ENCODE results near the gene CC2D2A.

The CC2D2A gene

DNA sequence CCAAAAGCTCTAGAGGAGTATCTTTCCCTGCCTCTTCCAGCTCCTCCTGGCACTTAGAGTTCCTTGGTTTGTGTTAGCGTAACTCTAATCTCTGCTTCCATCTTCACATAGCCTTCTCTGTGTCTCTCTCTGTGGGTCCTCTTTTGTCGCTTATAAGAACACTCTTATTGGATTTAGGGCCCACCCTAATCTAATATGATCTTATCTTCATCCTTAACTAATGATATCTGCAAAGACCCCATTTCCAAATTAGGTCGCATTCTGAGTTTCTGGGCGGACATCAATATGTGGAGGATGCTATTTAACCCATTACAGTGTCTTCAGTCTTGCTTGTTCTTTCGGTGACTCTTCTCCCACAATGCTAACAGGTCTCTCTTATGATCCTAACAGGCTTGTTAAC, 72.3 kb downstream of the CC2D2A start:
- H3K4me3 ChIP-seq (replicated peaks; ENCODE audit: insufficient read depth, low read length) = no peak overlapping the region
- TF ChIP-seq GABPA (IDR thresholded peaks at IDR 0.05; ENCODE audit: low read depth) = no peak
- TF ChIP-seq, protein P1, sequence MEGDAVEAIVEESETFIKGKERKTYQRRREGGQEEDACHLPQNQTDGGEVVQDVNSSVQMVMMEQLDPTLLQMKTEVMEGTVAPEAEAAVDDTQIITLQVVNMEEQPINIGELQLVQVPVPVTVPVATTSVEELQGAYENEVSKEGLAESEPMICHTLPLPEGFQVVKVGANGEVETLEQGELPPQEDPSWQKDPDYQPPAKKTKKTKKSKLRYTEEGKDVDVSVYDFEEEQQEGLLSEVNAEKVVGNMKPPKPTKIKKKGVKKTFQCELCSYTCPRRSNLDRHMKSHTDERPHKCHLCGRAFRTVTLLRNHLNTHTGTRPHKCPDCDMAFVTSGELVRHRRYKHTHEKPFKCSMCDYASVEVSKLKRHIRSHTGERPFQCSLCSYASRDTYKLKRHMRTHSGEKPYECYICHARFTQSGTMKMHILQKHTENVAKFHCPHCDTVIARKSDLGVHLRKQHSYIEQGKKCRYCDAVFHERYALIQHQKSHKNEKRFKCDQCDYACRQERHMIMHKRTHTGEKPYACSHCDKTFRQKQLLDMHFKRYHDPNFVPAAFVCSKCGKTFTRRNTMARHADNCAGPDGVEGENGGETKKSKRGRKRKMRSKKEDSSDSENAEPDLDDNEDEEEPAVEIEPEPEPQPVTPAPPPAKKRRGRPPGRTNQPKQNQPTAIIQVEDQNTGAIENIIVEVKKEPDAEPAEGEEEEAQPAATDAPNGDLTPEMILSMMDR (IDR thresholded peaks at IDR 0.05; ENCODE audit: insufficient read depth, low read length) = no peak
- TF ChIP-seq, protein P2, sequence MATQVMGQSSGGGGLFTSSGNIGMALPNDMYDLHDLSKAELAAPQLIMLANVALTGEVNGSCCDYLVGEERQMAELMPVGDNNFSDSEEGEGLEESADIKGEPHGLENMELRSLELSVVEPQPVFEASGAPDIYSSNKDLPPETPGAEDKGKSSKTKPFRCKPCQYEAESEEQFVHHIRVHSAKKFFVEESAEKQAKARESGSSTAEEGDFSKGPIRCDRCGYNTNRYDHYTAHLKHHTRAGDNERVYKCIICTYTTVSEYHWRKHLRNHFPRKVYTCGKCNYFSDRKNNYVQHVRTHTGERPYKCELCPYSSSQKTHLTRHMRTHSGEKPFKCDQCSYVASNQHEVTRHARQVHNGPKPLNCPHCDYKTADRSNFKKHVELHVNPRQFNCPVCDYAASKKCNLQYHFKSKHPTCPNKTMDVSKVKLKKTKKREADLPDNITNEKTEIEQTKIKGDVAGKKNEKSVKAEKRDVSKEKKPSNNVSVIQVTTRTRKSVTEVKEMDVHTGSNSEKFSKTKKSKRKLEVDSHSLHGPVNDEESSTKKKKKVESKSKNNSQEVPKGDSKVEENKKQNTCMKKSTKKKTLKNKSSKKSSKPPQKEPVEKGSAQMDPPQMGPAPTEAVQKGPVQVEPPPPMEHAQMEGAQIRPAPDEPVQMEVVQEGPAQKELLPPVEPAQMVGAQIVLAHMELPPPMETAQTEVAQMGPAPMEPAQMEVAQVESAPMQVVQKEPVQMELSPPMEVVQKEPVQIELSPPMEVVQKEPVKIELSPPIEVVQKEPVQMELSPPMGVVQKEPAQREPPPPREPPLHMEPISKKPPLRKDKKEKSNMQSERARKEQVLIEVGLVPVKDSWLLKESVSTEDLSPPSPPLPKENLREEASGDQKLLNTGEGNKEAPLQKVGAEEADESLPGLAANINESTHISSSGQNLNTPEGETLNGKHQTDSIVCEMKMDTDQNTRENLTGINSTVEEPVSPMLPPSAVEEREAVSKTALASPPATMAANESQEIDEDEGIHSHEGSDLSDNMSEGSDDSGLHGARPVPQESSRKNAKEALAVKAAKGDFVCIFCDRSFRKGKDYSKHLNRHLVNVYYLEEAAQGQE (IDR thresholded peaks at IDR 0.05; ENCODE audit: insufficient replicate concordance, low read depth) = no peak
- H3K27me3 ChIP-seq (ENCODE audit: insufficient read depth, poor library complexity, severe bottlenecking) = no peaks in the 10 kb centered on the region
- DNase-seq (ENCODE audit: low read depth in 1 of 2, low spot score in 1 of 2) = no peak
- H3K27ac ChIP-seq (replicated peaks) = no peak overlapping the region

DNA sequence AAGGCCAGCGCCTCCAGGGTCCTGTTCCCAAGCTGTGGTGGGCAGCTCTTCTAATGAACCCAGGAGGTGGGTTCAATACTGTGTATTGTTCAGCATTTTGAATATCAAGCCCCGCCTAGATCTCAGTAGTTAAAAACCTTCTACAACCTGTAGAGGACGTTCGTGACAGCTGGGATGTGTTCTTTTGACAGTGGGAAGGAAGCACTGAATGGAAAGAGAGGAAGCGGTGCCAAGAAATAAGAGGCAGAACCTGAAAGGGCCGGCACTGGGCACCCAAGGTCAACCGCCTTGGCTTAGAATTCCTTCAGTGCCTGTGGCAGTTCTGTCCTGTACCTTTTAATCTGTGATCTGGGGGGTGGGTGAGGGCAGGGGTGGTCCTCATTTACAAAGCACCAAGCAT, 73.1 kb downstream of the CC2D2A start:
- no peak for TF ChIP-seq POLR2AphosphoS5 (IDR thresholded peaks at IDR 0.05; ENCODE audit: low read depth)
- H3K27me3 ChIP-seq (ENCODE audit: insufficient read depth, poor library complexity, severe bottlenecking) = no peaks in the 10 kb centered on the region
- H3K4me3 ChIP-seq (replicated peaks; ENCODE audit: insufficient read depth, low read length) = no peak overlapping the region
- no peak overlapping the region for H3K27ac ChIP-seq (replicated peaks)
- no peak for DNase-seq (ENCODE audit: low read depth in 1 of 2, low spot score in 1 of 2)

DNA sequence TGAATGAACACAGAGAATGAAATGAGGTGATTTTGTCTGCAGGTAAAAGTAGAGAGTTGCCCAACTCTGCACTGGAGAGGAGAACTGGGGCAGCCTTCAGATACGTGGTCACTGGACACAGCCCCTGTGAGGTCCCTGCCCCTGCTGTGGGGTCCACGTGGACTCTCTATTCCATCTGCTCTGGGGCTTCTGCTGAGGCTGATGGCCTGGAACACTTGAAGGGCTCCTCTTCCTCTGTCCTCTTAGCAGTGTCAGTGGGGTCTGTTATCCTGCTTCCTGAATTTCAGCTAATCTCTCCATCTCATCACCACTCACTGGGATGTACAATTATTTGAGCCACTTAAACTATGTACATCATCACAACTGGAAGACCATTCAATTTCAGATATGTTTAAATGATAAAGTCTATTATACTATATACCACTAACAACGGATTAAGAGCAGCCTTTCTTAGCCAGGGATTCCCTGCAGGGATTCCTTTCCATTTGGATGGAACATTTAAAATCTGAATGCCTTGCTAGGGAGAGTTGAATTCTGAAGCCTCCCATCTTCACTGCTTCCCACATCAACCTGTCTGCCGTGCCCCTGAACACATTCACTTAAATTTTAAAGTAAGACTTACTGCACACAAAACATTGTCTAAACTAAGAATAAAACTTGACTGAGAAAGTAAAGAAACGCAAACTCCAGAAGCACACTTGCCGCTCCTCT, 74.0 kb downstream of the CC2D2A start:
- no peak for TF ChIP-seq GABPA (IDR thresholded peaks at IDR 0.05; ENCODE audit: low read depth)
- TF ChIP-seq, protein P1 (IDR thresholded peaks at IDR 0.05; ENCODE audit: insufficient read depth, low read length) = no peak
- TF ChIP-seq, protein P2 (IDR thresholded peaks at IDR 0.05; ENCODE audit: insufficient replicate concordance, low read depth) = no peak
- no peak for TF ChIP-seq POLR2AphosphoS5 (IDR thresholded peaks at IDR 0.05; ENCODE audit: low read depth)
- no peak for TF ChIP-seq SPI1 (IDR thresholded peaks at IDR 0.05; ENCODE audit: borderline replicate concordance, low read depth)
- no peak for DNase-seq (ENCODE audit: low read depth in 1 of 2, low spot score in 1 of 2)
- no peak overlapping the region for H3K27ac ChIP-seq (replicated peaks)
- no peaks in the 10 kb centered on the region for H3K27me3 ChIP-seq (ENCODE audit: insufficient read depth, poor library complexity, severe bottlenecking)
- no peak overlapping the region for H3K4me3 ChIP-seq (replicated peaks; ENCODE audit: insufficient read depth, low read length)

DNA sequence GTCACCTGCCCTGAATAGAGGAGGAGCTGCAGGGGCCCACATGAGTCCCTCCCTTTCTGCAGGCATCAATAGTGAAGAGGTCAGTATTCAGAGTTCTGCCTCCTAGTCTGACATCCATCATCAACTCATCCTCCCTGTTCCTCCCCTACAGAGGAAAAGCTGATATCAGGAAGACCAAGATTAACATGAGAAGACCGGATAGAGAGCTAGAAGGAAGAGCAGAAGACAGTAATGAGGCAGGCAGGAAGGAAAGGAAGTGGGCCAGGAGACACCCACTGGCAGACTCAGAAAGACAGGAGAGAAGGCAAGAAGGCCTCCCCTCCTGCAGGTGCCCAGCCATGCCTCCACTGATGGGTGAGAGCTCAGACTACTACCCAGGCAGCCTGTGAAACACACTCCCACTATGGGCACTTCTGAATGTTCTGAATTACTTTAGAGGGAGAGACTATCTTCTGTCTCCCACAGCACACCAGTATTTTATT, 74.6 kb downstream of the CC2D2A start:
- Histone ChIP-seq H3K27ac (replicated peaks) (no peak overlapping the region), H3K4me3 (replicated peaks; ENCODE audit: insufficient read depth, low read length) (no peak overlapping the region), H3K27me3 (ENCODE audit: insufficient read depth, poor library complexity, severe bottlenecking) (no peaks in the 10 kb centered on the region)
- TF ChIP-seq SPI1 (IDR thresholded peaks at IDR 0.05; ENCODE audit: borderline replicate concordance, low read depth) (no peak), POLR2AphosphoS5 (IDR thresholded peaks at IDR 0.05; ENCODE audit: low read depth) (no peak), GABPA (IDR thresholded peaks at IDR 0.05; ENCODE audit: low read depth) (no peak)
- TF ChIP-seq, protein P1 (IDR thresholded peaks at IDR 0.05; ENCODE audit: insufficient read depth, low read length) = no peak
- TF ChIP-seq, protein P2 (IDR thresholded peaks at IDR 0.05; ENCODE audit: insufficient replicate concordance, low read depth) = no peak
- no peak for DNase-seq (ENCODE audit: low read depth in 1 of 2, low spot score in 1 of 2)

Data from HL-60 (cell line).